T-cell (primary cell): ENCODE results near the gene COA5. TPM values are rescaled to one million over a fixed set of nuclear protein-coding genes. Genes with fewer than 3 reads are reported as not detected.

Experiments
- ATAC-seq, 4 experiments: fragments of 200-7000 bp in 3 of 4; fragments of 150-1000 bp in 1 of 4; cut with Tn5 transposase; replicated peaks in 1 of 4; 1 replicate in 3 of 4; 2 replicates in 1 of 4; pipeline ENCODE4 v1.10.0; 2021; ENCODE audit warnings: moderate library complexity in 3 of 4, mild to moderate bottlenecking in 2 of 4, moderate number of reproducible peaks in 1 of 4
- CTCF ChIA-PET, 2 donors: fragments of 300-600 bp; sonication (Branson Sonifier 250); formaldehyde crosslinking; loops; one replicate each; lab custom pipeline; 2022; ENCODE audit warnings: antibody characterized with exemption in 2 of 2; lab: Charles Lee
- POLR2A ChIA-PET, 2 donors: fragments of 300-600 bp; sonication (Branson Sonifier 250); formaldehyde crosslinking; loops; one replicate each; lab custom pipeline; 2022; ENCODE audit warnings: antibody characterized with exemption in 2 of 2; lab: Charles Lee
- DNase-seq, 35 experiments: peaks; one replicate each; pipeline versions ENCODE4 v3.0.0 to v3.0.0-alpha.2; 2013 to 2023
- H3K27ac ChIP-seq: one replicate; pipeline ENCODE4 v1.5.1; 2013; ENCODE audit warnings: low read length
- H3K27me3 ChIP-seq, 2 experiments: replicated peaks in 1 of 2; 1 replicate in 1 of 2; 2 replicates in 1 of 2; pipeline versions ENCODE4 v1.6.1 to v1.7.0; 2013; ENCODE audit warnings: low read length in 1 of 2, mixed read lengths in 1 of 2; ENCODE audit not compliant: control insufficient read depth in 2 of 2, insufficient read depth in 2 of 2; ENCODE audit errors: extremely low read depth in 1 of 2
- H3K36me3 ChIP-seq, 2 donors: 1 replicate in 1 of 2; 2 replicates in 1 of 2; pipeline versions ENCODE4 v1.6.1 to v1.7.0; 2013; ENCODE audit warnings: low read length in 1 of 2; ENCODE audit not compliant: control insufficient read depth in 2 of 2, insufficient read depth in 1 of 2; ENCODE audit errors: extremely low read depth in 1 of 2
- H3K4me1 ChIP-seq, 2 experiments: 1 replicate in 1 of 2; 2 replicates in 1 of 2; pipeline versions ENCODE4 v1.6.1 to v1.7.0; 2013; ENCODE audit warnings: low read length in 2 of 2, mixed read lengths in 1 of 2; ENCODE audit not compliant: insufficient read depth in 2 of 2, control insufficient read depth in 1 of 2; ENCODE audit errors: extremely low read depth in 1 of 2
- H3K4me3 ChIP-seq, 2 donors: 1 replicate in 1 of 2; 2 replicates in 1 of 2; pipeline versions ENCODE4 v1.5.1 to v1.7.0; 2013; ENCODE audit warnings: mild to moderate bottlenecking in 2 of 2, low read length in 1 of 2, moderate library complexity in 1 of 2; ENCODE audit not compliant: control insufficient read depth in 1 of 2; ENCODE audit errors: extremely low read depth in 1 of 2
- H3K9me3 ChIP-seq: 2 replicates; pipeline ENCODE4 v1.7.0; 2013
- H3K27ac Mint-ChIP-seq, 2 donors: one replicate each; pipeline ENCODE4 v1.8.0; 2020 to 2021; ENCODE audit warnings: mild to moderate bottlenecking in 2 of 2, mixed read lengths in 2 of 2
- H3K27me3 Mint-ChIP-seq, 2 donors: one replicate each; pipeline ENCODE4 v1.8.0; 2021 to 2022; ENCODE audit warnings: mixed read lengths in 2 of 2
- H3K36me3 Mint-ChIP-seq: one replicate; pipeline ENCODE4 v1.8.0; 2021; ENCODE audit warnings: mixed read lengths
- H3K4me1 Mint-ChIP-seq, 3 donors: one replicate each; pipeline ENCODE4 v1.8.0; 2020 to 2022; ENCODE audit warnings: mixed read lengths in 3 of 3, mild to moderate bottlenecking in 1 of 3
- H3K4me3 Mint-ChIP-seq, 3 donors: one replicate each; pipeline ENCODE4 v1.8.0; 2020 to 2022; ENCODE audit warnings: mild to moderate bottlenecking in 3 of 3, mixed read lengths in 3 of 3, moderate library complexity in 3 of 3
- H3K9me3 Mint-ChIP-seq, 3 donors: one replicate each; pipeline ENCODE4 v1.8.0; 2020 to 2022; ENCODE audit warnings: mixed read lengths in 3 of 3
- WGBS: methylation state at CpG from one replicate; pipeline ENCODE4 v1.1.5; 2013; ENCODE audit warnings: missing lambda C conversion rate; ENCODE audit not compliant: insufficient coverage; 5-methylcytosine and 5-hydroxymethylcytosine counted together
- total RNA-seq, 35 experiments: library from RNA in 6 of 35; stranded (reverse) in 6 of 35; fragments of 120-200 nt in 1 of 35; gene quantifications; one replicate each; pipeline versions ENCODE4 v1.2.1 to v1.2.4 and lab custom pipeline; 2013 to 2026

Gene COA5
- total RNA-seq, 5 donors from 2014 or later (not counting 1 experiment from before 2014, with no cell fraction given) = 24.6 to 45.8 (median 39.9) TPM

GRCh38 chr2:98588880-98589431 lies 19.4 kb downstream of the COA5 start:
- 55% methylated on average over 2 of the region's 4 CpGs for WGBS
- peaks cover 57% of the 10 kb centered on the region for H3K36me3 Mint-ChIP-seq
- H3K27me3 Mint-ChIP-seq = no peaks in the 10 kb centered on the region
- Histone ChIP-seq H3K36me3 (peaks cover 15 to 84% of the 10 kb centered on the region in 2 donors), H3K4me1 (peaks cover 0 to 3% of the 10 kb centered on the region in 2 experiments), H3K4me3 (no peak overlapping the region), H3K9me3 (no peaks in the 10 kb centered on the region), H3K27ac (peak overlapping the region; percentile 21), H3K27me3 (no peaks in the 10 kb centered on the region)
- H3K4me1 Mint-ChIP-seq = peaks cover 7 to 26% (median 10%) of the 10 kb centered on the region in 3 donors
- CTCF ChIA-PET = no interaction called here
- peaks cover 3 to 7% (median 3%) of the 10 kb centered on the region in 3 donors for H3K9me3 Mint-ChIP-seq
- DNase-seq (no peak), ATAC-seq (peak in 3 of 4 experiments; percentile 37 to 52 (median 43))
- no peak overlapping the region for H3K4me3 Mint-ChIP-seq
- peak overlapping the region; percentile 80 for H3K27ac Mint-ChIP-seq
- POLR2A ChIA-PET = no interaction called here

DNA sequence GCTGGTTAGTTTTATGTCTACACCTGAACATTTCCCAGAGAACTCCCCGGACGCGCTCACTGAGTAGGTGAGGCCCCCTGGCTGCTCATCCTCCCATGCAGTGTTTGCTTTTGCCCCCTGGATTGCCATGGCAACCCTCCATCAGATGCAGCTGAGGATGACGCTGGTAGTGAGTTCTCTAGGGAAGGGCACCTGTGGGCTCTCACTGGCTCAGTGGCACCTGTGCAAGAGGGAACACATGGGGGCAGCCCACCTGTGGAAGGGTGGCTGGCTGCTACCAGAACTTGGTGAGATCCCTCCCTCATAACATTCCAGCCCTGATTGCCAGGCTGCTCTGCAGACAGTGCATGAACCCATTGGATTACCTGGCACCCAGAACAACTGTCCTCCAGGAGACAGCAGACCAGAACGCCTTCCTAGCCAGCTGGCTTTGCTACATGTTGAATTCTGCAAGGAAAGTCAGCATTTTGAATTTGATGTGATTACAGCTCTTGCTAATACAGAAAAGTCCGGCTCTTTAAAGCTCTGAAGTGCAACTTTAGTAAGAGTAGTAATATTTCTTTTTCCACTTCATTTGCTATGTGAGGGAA lies 21.7 kb downstream of the COA5 start:
- H3K27me3 Mint-ChIP-seq = no peaks in the 10 kb centered on the region
- DNase-seq (no peak), ATAC-seq (peak in 1 of 4 experiments; percentile 16)
- Histone ChIP-seq H3K9me3 (no peaks in the 10 kb centered on the region), H3K27me3 (no peaks in the 10 kb centered on the region), H3K4me1 (peaks cover 0 to 3% of the 10 kb centered on the region in 2 experiments), H3K36me3 (peaks cover 18 to 86% of the 10 kb centered on the region in 2 donors), H3K27ac (no peak overlapping the region), H3K4me3 (no peak overlapping the region)
- 100% methylated on average over 4 of the region's 6 CpGs for WGBS
- POLR2A ChIA-PET = interaction anchor here in 1 of 2 donors (0.6 kb wide), 1 partner anchor 118 kb away, joined by 3 read pairs; no protein-coding TSS in a partner anchor
- no peak overlapping the region for H3K27ac Mint-ChIP-seq
- CTCF ChIA-PET = interaction anchor here in 1 of 2 donors (0.6 kb wide), 1 partner anchor 29 kb away, joined by 3 read pairs; no protein-coding TSS in a partner anchor
- H3K4me3 Mint-ChIP-seq = no peak overlapping the region
- peaks cover 7 to 26% (median 9%) of the 10 kb centered on the region in 3 donors for H3K4me1 Mint-ChIP-seq
- H3K36me3 Mint-ChIP-seq = peaks cover 55% of the 10 kb centered on the region
- H3K9me3 Mint-ChIP-seq = no peaks in the 10 kb centered on the region

GRCh38 chr2:98585386-98585785 lies 22.9 kb downstream of the COA5 start:
- peaks cover 24 to 87% of the 10 kb centered on the region in 2 donors for H3K36me3 ChIP-seq
- Mint-ChIP-seq H3K9me3 (no peaks in the 10 kb centered on the region), H3K4me3 (no peak overlapping the region), H3K27ac (no peak overlapping the region), H3K36me3 (peaks cover 49% of the 10 kb centered on the region), H3K4me1 (peaks cover 7 to 17% (median 9%) of the 10 kb centered on the region in 3 donors), H3K27me3 (no peaks in the 10 kb centered on the region)
- H3K9me3 ChIP-seq = no peaks in the 10 kb centered on the region
- H3K27me3 ChIP-seq = no peaks in the 10 kb centered on the region
- no peak overlapping the region for H3K27ac ChIP-seq
- no peak for DNase-seq
- POLR2A ChIA-PET = no interaction called here
- no peak for ATAC-seq
- WGBS = 98% methylated on average over 4 of the region's 10 CpGs
- H3K4me3 ChIP-seq = no peak overlapping the region
- CTCF ChIA-PET = no interaction called here
- H3K4me1 ChIP-seq = peaks cover 0 to 3% of the 10 kb centered on the region in 2 experiments

DNA sequence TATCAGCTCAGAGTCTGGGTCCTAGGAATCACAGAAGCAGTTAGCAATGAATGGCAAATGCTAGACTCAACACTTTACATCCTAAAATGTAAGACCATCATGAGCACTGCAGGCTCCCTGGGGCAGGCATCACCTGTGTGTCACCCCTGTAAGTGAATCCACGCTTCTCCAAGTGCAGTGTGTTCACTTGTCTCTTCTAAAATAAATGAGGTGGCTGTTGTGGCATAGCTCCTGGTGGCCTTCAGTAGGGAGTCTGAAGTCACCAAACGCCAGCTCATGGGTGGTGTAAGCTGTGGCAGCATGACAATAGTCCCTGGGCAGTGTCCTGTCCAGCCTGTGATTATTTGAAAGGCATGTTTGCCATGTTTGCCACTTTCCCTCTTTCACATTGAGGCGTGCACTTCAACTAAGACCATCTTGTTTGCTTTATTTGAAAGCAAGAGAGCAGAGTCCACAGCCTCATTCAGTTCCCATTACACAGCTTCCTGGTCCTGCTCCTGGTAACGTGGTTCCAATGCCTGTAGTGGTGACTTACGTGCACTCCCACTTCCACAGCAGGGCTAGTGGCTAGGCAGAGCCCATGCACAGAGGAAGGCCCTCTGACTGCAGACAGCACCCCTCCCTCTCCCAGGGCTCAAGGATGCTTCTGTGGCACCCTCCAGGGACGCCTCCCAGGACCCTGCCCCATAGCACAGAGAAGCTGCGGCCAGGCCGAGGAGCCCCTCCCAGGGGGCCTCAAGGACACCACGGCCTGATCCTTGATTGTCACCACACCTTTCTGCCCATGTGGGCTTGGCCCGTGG lies 24.3 kb downstream of the COA5 start:
- no peak overlapping the region for H3K27ac Mint-ChIP-seq
- 93% methylated on average over 7 of the region's 10 CpGs for WGBS
- H3K9me3 ChIP-seq = no peaks in the 10 kb centered on the region
- no peak overlapping the region for H3K27ac ChIP-seq
- no peak overlapping the region for H3K4me3 ChIP-seq
- DNase-seq (no peak), ATAC-seq (peak in 1 of 4 experiments; percentile 20)
- H3K27me3 ChIP-seq = no peaks in the 10 kb centered on the region
- peaks cover 4 to 11% (median 6%) of the 10 kb centered on the region in 3 donors for H3K4me1 Mint-ChIP-seq
- POLR2A ChIA-PET = no interaction called here
- H3K4me3 Mint-ChIP-seq = no peak overlapping the region
- no peaks in the 10 kb centered on the region for H3K9me3 Mint-ChIP-seq
- H3K36me3 ChIP-seq = peaks cover 34 to 93% of the 10 kb centered on the region in 2 donors
- no peaks in the 10 kb centered on the region for H3K27me3 Mint-ChIP-seq
- H3K36me3 Mint-ChIP-seq = peaks cover 47% of the 10 kb centered on the region
- peaks cover 0 to 3% of the 10 kb centered on the region in 2 experiments for H3K4me1 ChIP-seq
- CTCF ChIA-PET = interaction anchor here in 1 of 2 donors (1.0 kb wide), 1 partner anchor 24 kb away, joined by 3 read pairs; no protein-coding TSS in a partner anchor

- POLR2A ChIA-PET = no interaction called here
- 100% methylated on average over 1 of the region's 7 CpGs for WGBS
- H3K4me3 Mint-ChIP-seq = no peak overlapping the region
- Histone ChIP-seq H3K36me3 (peaks cover 42 to 95% of the 10 kb centered on the region in 2 donors), H3K27ac (no peak overlapping the region), H3K9me3 (no peaks in the 10 kb centered on the region), H3K4me1 (no peaks in the 10 kb centered on the region), H3K4me3 (no peak overlapping the region), H3K27me3 (no peaks in the 10 kb centered on the region)
- DNase-seq (no peak), ATAC-seq (no peak)
- no peak overlapping the region for H3K27ac Mint-ChIP-seq
- H3K27me3 Mint-ChIP-seq = no peaks in the 10 kb centered on the region
- peaks cover 48% of the 10 kb centered on the region for H3K36me3 Mint-ChIP-seq
- H3K4me1 Mint-ChIP-seq = peaks cover 0 to 5% (median 2%) of the 10 kb centered on the region in 3 donors
- CTCF ChIA-PET = interaction anchor here in 1 of 2 donors (1.0 kb wide), 1 partner anchor 24 kb away, joined by 3 read pairs; no protein-coding TSS in a partner anchor
- H3K9me3 Mint-ChIP-seq = no peaks in the 10 kb centered on the region
Measured at GRCh38 chr2:98583276-98583675, 25.0 kb downstream of the COA5 start.

DNA sequence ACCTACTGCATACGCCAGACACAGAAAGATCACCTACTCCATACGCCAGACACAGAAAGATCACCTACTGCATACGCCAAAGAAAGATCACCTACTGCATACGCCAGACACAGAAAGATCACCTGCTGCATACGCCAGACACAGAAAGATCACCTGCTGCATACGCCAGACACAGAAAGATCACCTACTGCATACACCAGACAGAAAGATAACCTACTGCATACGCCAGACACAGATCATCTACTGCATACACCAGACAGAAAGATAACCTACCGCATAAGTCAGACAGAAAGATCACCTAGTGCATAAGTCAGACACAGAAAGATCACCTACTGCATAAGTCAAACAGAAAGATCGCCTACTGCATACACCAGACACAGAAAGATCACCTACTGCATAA lies 25.8 kb downstream of the COA5 start:
- Mint-ChIP-seq H3K27me3 (no peaks in the 10 kb centered on the region), H3K9me3 (no peaks in the 10 kb centered on the region), H3K4me1 (peaks cover 0 to 5% (median 0%) of the 10 kb centered on the region in 3 donors), H3K4me3 (no peak overlapping the region), H3K36me3 (peaks cover 53% of the 10 kb centered on the region), H3K27ac (no peak overlapping the region)
- no peaks in the 10 kb centered on the region for H3K4me1 ChIP-seq
- peaks cover 42 to 95% of the 10 kb centered on the region in 2 donors for H3K36me3 ChIP-seq
- no peak overlapping the region for H3K4me3 ChIP-seq
- 97% methylated on average over 9 of the region's 9 CpGs for WGBS
- ChIA-PET POLR2A (no interaction called here), CTCF (no interaction called here)
- no peak for DNase-seq
- ATAC-seq = no peak
- no peaks in the 10 kb centered on the region for H3K27me3 ChIP-seq
- no peaks in the 10 kb centered on the region for H3K9me3 ChIP-seq
- H3K27ac ChIP-seq = no peak overlapping the region
